K562 (cell line): ENCODE data around the gene APOM. TPM values are rescaled to one million over a fixed set of nuclear protein-coding genes. Genes with fewer than 3 reads are reported as not detected.
A peak's percentile ranks its signal among the peaks of the same experiment; 100 is the strongest.

Experiments
- ATF1 ChIP-seq, 2 experiments: fragments of 450-650 bp in 1 of 2; IDR thresholded peaks; 2 replicates each; pipeline ENCODE4 v1.6.1; 2016; ENCODE audit warnings: missing compliant biosample characterization in 1 of 2, missing genetic modification characterization in 1 of 2
- CCNT2 ChIP-seq: IDR thresholded peaks from 2 replicates; pipeline ENCODE4 v1.6.1; 2011; ENCODE audit warnings: borderline replicate concordance, low read depth, mild to moderate bottlenecking, moderate library complexity, mixed read lengths, low read length; ENCODE audit not compliant: insufficient read length; ENCODE audit errors: extremely low read depth
- FOXK1 ChIP-seq: sonication (generic); formaldehyde crosslinking; IDR thresholded peaks from 2 replicates; pipeline ENCODE4 v1.8.0; 2022; ENCODE audit warnings: missing genetic modification reagents, mild to moderate bottlenecking, borderline replicate concordance
- KAT2B ChIP-seq: IDR thresholded peaks from one replicate; pipeline ENCODE4 v1.6.1; 2012; ENCODE audit warnings: low read depth, mild to moderate bottlenecking, control low read depth, inconsistent platforms, low read length, moderate library complexity
- LCOR ChIP-seq: sonication (generic); formaldehyde crosslinking; IDR thresholded peaks from 2 replicates; pipeline ENCODE4 v1.8.0; 2022; ENCODE audit warnings: mild to moderate bottlenecking, missing genetic modification reagents
- NFXL1 ChIP-seq: fragments of 450-650 bp; formaldehyde crosslinking; IDR thresholded peaks from 2 replicates; pipeline ENCODE4 v1.4.0; 2021; ENCODE audit warnings: mild to moderate bottlenecking
- SMAD4 ChIP-seq: fragments of 250-450 bp; sonication (Bioruptor Pico); conservative IDR thresholded peaks from 2 replicates; pipeline ENCODE4 v1.8.0; 2021; ENCODE audit warnings: inconsistent platforms, mild to moderate bottlenecking, moderate library complexity
- SMARCA5 ChIP-seq: fragments of 450-650 bp; IDR thresholded peaks from 2 replicates; pipeline ENCODE4 v1.6.1; 2016
- ZNF232 ChIP-seq: sonication (generic); formaldehyde crosslinking; IDR thresholded peaks from 2 replicates; pipeline ENCODE4 v1.8.0; 2022; ENCODE audit warnings: mild to moderate bottlenecking, missing genetic modification reagents
- ZNF407 ChIP-seq: fragments of 450-650 bp; IDR thresholded peaks from 2 replicates; pipeline ENCODE4 v1.6.1; 2016; ENCODE audit warnings: low read depth
- ZNF699 ChIP-seq: fragments of 250-450 bp; sonication (Bioruptor Pico); IDR thresholded peaks from 2 replicates; pipeline ENCODE4 v1.8.0; 2021; ENCODE audit warnings: mild to moderate bottlenecking, moderate library complexity; ENCODE audit not compliant: insufficient replicate concordance
- polyA plus RNA-seq, 8 experiments: library from polyadenylated mRNA; depleted of rRNA in 4 of 8; stranded (reverse) in 5 of 8; unstranded in 3 of 8; fragments of >200 nt; fragmentation: Nextera tagmentation in 2 of 8; fragmentation: Illumina TruSeq in 1 of 8; extraction: Ambion mirVana in 2 of 8; extraction: Trizol in 1 of 8; gene quantifications; 2 replicates each; pipeline versions ENCODE4 v1.2.1 to v1.2.3, GENCODE V29; 2011 to 2014; ENCODE audit warnings: inconsistent platforms in 1 of 8, missing spikeins in 1 of 8
- total RNA-seq, 7 experiments: library from RNA; depleted of rRNA in 6 of 7; stranded (reverse); fragments of >200 nt in 6 of 7; fragmentation: Illumina TruSeq in 2 of 7; extraction: Trizol in 2 of 7; gene quantifications; 2 replicates each; pipeline versions ENCODE4 v1.2.1 to v1.2.3, GENCODE V29; 2011 to 2021; ENCODE audit warnings: low replicate concordance in 1 of 7
- TF ChIP-seq, protein P1 (sequence below): fragments of 450-650 bp; formaldehyde crosslinking; IDR thresholded peaks from 2 replicates; pipeline ENCODE4 v1.4.0; 2020; ENCODE audit warnings: mild to moderate bottlenecking, moderate library complexity
- TF ChIP-seq, protein P2 (sequence below), 2 experiments: fragments of 450-650 bp; conservative IDR thresholded peaks; 2 replicates each; pipeline ENCODE4 v1.6.1; 2017; ENCODE audit warnings: mild to moderate bottlenecking in 2 of 2, moderate library complexity in 2 of 2

Gene APOM
- total and polyA plus RNA-seq, 9 of the 15 experiments (the other 6 are each of a cell fraction or from before 2014, with no cell fraction given) = 5.7 to 24.3 (median 10.4) TPM

GRCh38 chr6:31664790-31665500 lies 9.3 kb downstream of the APOM start, which contains the start of gene GPANK1 (continued):
- TF ChIP-seq ZNF407 (no peak), CCNT2 (no peak), ZNF232 (CRISPR knock-in tag) (peak; percentile 71; the same call in 1 of the 2 replicates), NFXL1 (0 out of 2 replicates have a peak, but pooled peaks have one; percentile 35), ATF1 (CRISPR knock-in tag; IDR thresholded peaks at IDR 0.05) (no peak), ATF1 (tag; IDR thresholded peaks at IDR 0.05) (peak; percentile 61), LCOR (peak; percentile 92), SMARCA5 (peak; percentile 73; the same call in 1 of the 2 replicates), KAT2B (no peak), SMAD4 (CRISPR knock-in tag) (no peak), ZNF699 (CRISPR knock-in tag) (no peak), FOXK1 (CRISPR knock-in tag) (peak; percentile 95; the same call in 1 of the 2 replicates)
- TF ChIP-seq, protein P1, sequence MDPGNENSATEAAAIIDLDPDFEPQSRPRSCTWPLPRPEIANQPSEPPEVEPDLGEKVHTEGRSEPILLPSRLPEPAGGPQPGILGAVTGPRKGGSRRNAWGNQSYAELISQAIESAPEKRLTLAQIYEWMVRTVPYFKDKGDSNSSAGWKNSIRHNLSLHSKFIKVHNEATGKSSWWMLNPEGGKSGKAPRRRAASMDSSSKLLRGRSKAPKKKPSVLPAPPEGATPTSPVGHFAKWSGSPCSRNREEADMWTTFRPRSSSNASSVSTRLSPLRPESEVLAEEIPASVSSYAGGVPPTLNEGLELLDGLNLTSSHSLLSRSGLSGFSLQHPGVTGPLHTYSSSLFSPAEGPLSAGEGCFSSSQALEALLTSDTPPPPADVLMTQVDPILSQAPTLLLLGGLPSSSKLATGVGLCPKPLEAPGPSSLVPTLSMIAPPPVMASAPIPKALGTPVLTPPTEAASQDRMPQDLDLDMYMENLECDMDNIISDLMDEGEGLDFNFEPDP (CRISPR knock-in tag) = peak; percentile 75; the same call in 1 of the 2 replicates
- TF ChIP-seq, protein P2, sequence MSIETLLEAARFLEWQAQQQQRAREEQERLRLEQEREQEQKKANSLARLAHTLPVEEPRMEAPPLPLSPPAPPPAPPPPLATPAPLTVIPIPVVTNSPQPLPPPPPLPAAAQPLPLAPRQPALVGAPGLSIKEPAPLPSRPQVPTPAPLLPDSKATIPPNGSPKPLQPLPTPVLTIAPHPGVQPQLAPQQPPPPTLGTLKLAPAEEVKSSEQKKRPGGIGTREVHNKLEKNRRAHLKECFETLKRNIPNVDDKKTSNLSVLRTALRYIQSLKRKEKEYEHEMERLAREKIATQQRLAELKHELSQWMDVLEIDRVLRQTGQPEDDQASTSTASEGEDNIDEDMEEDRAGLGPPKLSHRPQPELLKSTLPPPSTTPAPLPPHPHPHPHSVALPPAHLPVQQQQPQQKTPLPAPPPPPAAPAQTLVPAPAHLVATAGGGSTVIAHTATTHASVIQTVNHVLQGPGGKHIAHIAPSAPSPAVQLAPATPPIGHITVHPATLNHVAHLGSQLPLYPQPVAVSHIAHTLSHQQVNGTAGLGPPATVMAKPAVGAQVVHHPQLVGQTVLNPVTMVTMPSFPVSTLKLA (conservative IDR thresholded peaks at IDR 0.05) = no peak
